OCI-LY3 (cell line): ENCODE measurements around the gene WRNIP1.

Source experiments
- CTCF ChIP-seq: fragments of 200-600, 300-600 bp; sonication (generic); IDR thresholded peaks from 2 replicates; pipeline ENCODE4 v1.5.1; 2014; ENCODE audit warnings: antibody characterized with exemption, low read length, low read depth
- EZH2phosphoT487 ChIP-seq: fragments of 200-600 bp; shearing (Covaris generic); IDR thresholded peaks from 2 replicates; pipeline ENCODE4 v1.6.1; 2018; ENCODE audit warnings: antibody characterized with exemption, mixed run types, low read depth

DNA sequence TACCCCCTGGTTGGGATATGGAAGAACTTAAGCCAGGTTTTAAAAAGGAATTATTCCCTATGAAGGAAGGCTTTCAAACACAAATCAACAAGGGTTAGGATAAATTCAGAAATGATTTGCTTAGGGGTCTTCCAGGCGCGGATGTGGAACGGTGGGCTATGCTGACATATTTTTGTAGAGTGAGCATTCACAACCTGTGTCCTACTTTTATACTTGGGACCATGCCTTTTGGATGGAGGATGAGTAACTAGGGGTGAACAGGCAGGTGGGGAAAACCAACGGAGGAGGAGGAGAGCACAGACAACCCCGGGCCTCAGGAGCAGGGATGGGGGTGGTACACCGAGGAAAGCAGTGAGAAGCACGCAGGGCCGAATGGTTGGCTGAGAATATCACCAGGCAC lies 20.4 kb upstream of the WRNIP1 start:
- TF ChIP-seq CTCF = no peak
- no peak for TF ChIP-seq EZH2phosphoT487
